ENCODE measurements around the gene CNTNAP2.

The CNTNAP2 gene

GRCh38 chr7:147524726-147525250, 1408.2 kb downstream of the CNTNAP2 start:
- ATAC-seq (no peak), DNase-seq (no peak)
- Mint-ChIP-seq H3K27ac (no peak overlapping the region), H3K27me3 (no peaks in the 10 kb centered on the region), H3K4me3 (no peak overlapping the region), H3K4me1 (no peaks in the 10 kb centered on the region), H3K9me3 (peaks cover 5 to 13% of the 10 kb centered on the region in 2 donors)

GRCh38 chr7:147525325-147525724, 1408.7 kb downstream of the CNTNAP2 start:
- no peak overlapping the region for H3K4me3 Mint-ChIP-seq
- no peak overlapping the region for H3K27ac Mint-ChIP-seq
- no peak for ATAC-seq
- peaks cover 5 to 13% of the 10 kb centered on the region in 2 donors for H3K9me3 Mint-ChIP-seq
- DNase-seq: no peak
- H3K4me1 Mint-ChIP-seq: no peaks in the 10 kb centered on the region
- no peaks in the 10 kb centered on the region for H3K27me3 Mint-ChIP-seq

- DNase-seq (no peak), ATAC-seq (no peak)
- no peak overlapping the region for H3K27ac Mint-ChIP-seq
- no peak overlapping the region for H3K4me3 Mint-ChIP-seq
- no peaks in the 10 kb centered on the region for H3K27me3 Mint-ChIP-seq
- H3K4me1 Mint-ChIP-seq: no peaks in the 10 kb centered on the region
- peaks cover 5 to 7% of the 10 kb centered on the region in 2 donors for H3K9me3 Mint-ChIP-seq
These were observed 1419.1 kb downstream of the CNTNAP2 start for GRCh38 chr7:147535701-147536111.

GRCh38 chr7:147539685-147540084, 1423.1 kb downstream of the CNTNAP2 start:
- H3K27me3 Mint-ChIP-seq: no peaks in the 10 kb centered on the region
- ATAC-seq: no peak
- no peak for DNase-seq
- H3K4me1 Mint-ChIP-seq: no peaks in the 10 kb centered on the region
- H3K27ac Mint-ChIP-seq: no peak overlapping the region
- peaks cover 15 to 17% of the 10 kb centered on the region in 2 donors for H3K9me3 Mint-ChIP-seq
- no peak overlapping the region for H3K4me3 Mint-ChIP-seq

GRCh38 chr7:147540743-147541142, 1424.1 kb downstream of the CNTNAP2 start:
- DNase-seq (no peak), ATAC-seq (no peak)
- no peaks in the 10 kb centered on the region for H3K4me1 Mint-ChIP-seq
- H3K27me3 Mint-ChIP-seq: no peaks in the 10 kb centered on the region
- no peak overlapping the region for H3K4me3 Mint-ChIP-seq
- no peak overlapping the region for H3K27ac Mint-ChIP-seq
- H3K9me3 Mint-ChIP-seq: peaks cover 18 to 19% of the 10 kb centered on the region in 2 donors

GRCh38 chr7:147541261-147541660, 1424.7 kb downstream of the CNTNAP2 start:
- Mint-ChIP-seq H3K4me1 (no peaks in the 10 kb centered on the region), H3K27ac (no peak overlapping the region), H3K4me3 (no peak overlapping the region), H3K9me3 (peaks cover 19 to 20% of the 10 kb centered on the region in 2 donors), H3K27me3 (no peaks in the 10 kb centered on the region)
- ATAC-seq (no peak), DNase-seq (no peak)

GRCh38 chr7:147547252-147547897, 1430.8 kb downstream of the CNTNAP2 start:
- ATAC-seq: no peak
- Mint-ChIP-seq H3K27ac (no peak overlapping the region), H3K4me3 (no peak overlapping the region), H3K27me3 (no peaks in the 10 kb centered on the region), H3K9me3 (peaks cover 17 to 31% of the 10 kb centered on the region in 2 donors), H3K4me1 (no peaks in the 10 kb centered on the region)
- DNase-seq: peak in 1 of 2 donors; percentile 9

- H3K4me1 Mint-ChIP-seq: no peaks in the 10 kb centered on the region
- H3K9me3 Mint-ChIP-seq: peaks cover 4 to 14% of the 10 kb centered on the region in 2 donors
- ATAC-seq: no peak
- no peak overlapping the region for H3K27ac Mint-ChIP-seq
- no peak for DNase-seq
- H3K4me3 Mint-ChIP-seq: no peak overlapping the region
- no peaks in the 10 kb centered on the region for H3K27me3 Mint-ChIP-seq
These were observed 1439.7 kb downstream of the CNTNAP2 start for GRCh38 chr7:147556317-147556716.

GRCh38 chr7:147563669-147564068, 1447.1 kb downstream of the CNTNAP2 start:
- Mint-ChIP-seq H3K4me3 (no peak overlapping the region), H3K9me3 (peaks cover 24 to 37% of the 10 kb centered on the region in 2 donors), H3K27me3 (no peaks in the 10 kb centered on the region), H3K27ac (no peak overlapping the region), H3K4me1 (no peaks in the 10 kb centered on the region)
- no peak for ATAC-seq
- DNase-seq: no peak

GRCh38 chr7:147564786-147565476, 1448.3 kb downstream of the CNTNAP2 start:
- DNase-seq: no peak
- Mint-ChIP-seq H3K27me3 (no peaks in the 10 kb centered on the region), H3K27ac (no peak overlapping the region)

GRCh38 chr7:147567043-147567442, 1450.4 kb downstream of the CNTNAP2 start:
- no peak overlapping the region for H3K27ac Mint-ChIP-seq
- no peak overlapping the region for H3K4me3 Mint-ChIP-seq
- no peaks in the 10 kb centered on the region for H3K4me1 Mint-ChIP-seq
- ATAC-seq: no peak
- H3K27me3 Mint-ChIP-seq: no peaks in the 10 kb centered on the region
- DNase-seq: no peak
- H3K9me3 Mint-ChIP-seq: peaks cover 30% of the 10 kb centered on the region in 2 donors

More at GRCh38 chr7:147564786-147565476, 1448.3 kb downstream of the CNTNAP2 start:
- no peaks in the 10 kb centered on the region for H3K4me1 Mint-ChIP-seq
- ATAC-seq: no peak
- H3K9me3 Mint-ChIP-seq: peaks cover 24 to 30% of the 10 kb centered on the region in 2 donors
- no peak overlapping the region for H3K4me3 Mint-ChIP-seq

GRCh38 chr7:147569116-147569913, 1452.7 kb downstream of the CNTNAP2 start:
- Mint-ChIP-seq H3K4me1 (no peaks in the 10 kb centered on the region), H3K4me3 (no peak overlapping the region), H3K27me3 (no peaks in the 10 kb centered on the region), H3K9me3 (peaks cover 27 to 33% of the 10 kb centered on the region in 2 donors), H3K27ac (no peak overlapping the region)
- DNase-seq (no peak), ATAC-seq (no peak)

- no peaks in the 10 kb centered on the region for H3K27me3 Mint-ChIP-seq
- ATAC-seq: no peak
- no peak overlapping the region for H3K27ac Mint-ChIP-seq
- no peak overlapping the region for H3K4me3 Mint-ChIP-seq
- H3K9me3 Mint-ChIP-seq: peaks cover 28 to 34% of the 10 kb centered on the region in 2 donors
- H3K4me1 Mint-ChIP-seq: no peaks in the 10 kb centered on the region
- DNase-seq: no peak
These were observed 1453.8 kb downstream of the CNTNAP2 start for GRCh38 chr7:147570390-147570789.

- Mint-ChIP-seq H3K27ac (no peak overlapping the region), H3K27me3 (no peaks in the 10 kb centered on the region), H3K4me1 (no peaks in the 10 kb centered on the region), H3K4me3 (no peak overlapping the region), H3K9me3 (peaks cover 22 to 25% of the 10 kb centered on the region in 2 donors)
- no peak for DNase-seq
- ATAC-seq: no peak
These were observed 1455.0 kb downstream of the CNTNAP2 start for GRCh38 chr7:147571436-147572185.

GRCh38 chr7:147578196-147578595, 1461.6 kb downstream of the CNTNAP2 start:
- H3K4me1 Mint-ChIP-seq: no peaks in the 10 kb centered on the region
- H3K9me3 Mint-ChIP-seq: peaks cover 5 to 13% of the 10 kb centered on the region in 2 donors
- no peak overlapping the region for H3K27ac Mint-ChIP-seq
- ATAC-seq (no peak), DNase-seq (no peak)
- no peak overlapping the region for H3K4me3 Mint-ChIP-seq
- H3K27me3 Mint-ChIP-seq: no peaks in the 10 kb centered on the region
